AG09309 (cell line): ENCODE measurements around the gene BTBD2.

Experiments used
- DNase-seq: peaks from one replicate; pipeline ENCODE4 v3.0.0-alpha.2; 2010; ENCODE audit warnings: low read depth
- H3K4me3 ChIP-seq: 2 replicates; pipeline ENCODE4 v1.5.1; 2011; ENCODE audit warnings: mild to moderate bottlenecking, low read depth, low read length, moderate library complexity; ENCODE audit not compliant: control insufficient read depth
- CTCF ChIP-seq: IDR thresholded peaks from 2 replicates; pipeline ENCODE4 v1.5.1; 2011; ENCODE audit warnings: mild to moderate bottlenecking, low read depth, low read length, inconsistent platforms; ENCODE audit not compliant: insufficient read depth, control insufficient read depth; ENCODE audit errors: missing control alignments

Gene BTBD2

GRCh38 chr19:2042485-2043250 is 27.2 kb upstream of the BTBD2 start:
- TF ChIP-seq CTCF = no peak
- no peak overlapping the region for H3K4me3 ChIP-seq
- no peak for DNase-seq

- no peak for DNase-seq
- no peak for TF ChIP-seq CTCF
- H3K4me3 ChIP-seq = no peak overlapping the region
Observed at GRCh38 chr19:2041683-2042484, 26.4 kb upstream of the BTBD2 start.

- no peak overlapping the region for H3K4me3 ChIP-seq
- DNase-seq = no peak
- TF ChIP-seq CTCF = no peak
Observed at GRCh38 chr19:2041433-2041682, 25.8 kb upstream of the BTBD2 start.

- DNase-seq = no peak
- H3K4me3 ChIP-seq = no peak overlapping the region
- no peak for TF ChIP-seq CTCF
Observed at GRCh38 chr19:2040647-2041432, 25.3 kb upstream of the BTBD2 start.

- no peak for DNase-seq
- no peak overlapping the region for H3K4me3 ChIP-seq
- no peak for TF ChIP-seq CTCF
Observed at GRCh38 chr19:2039959-2040646, 24.6 kb upstream of the BTBD2 start.
